OCI-LY7 (cell line): ENCODE data around the gene CEP63. TPM values are rescaled to one million over a fixed set of nuclear protein-coding genes. Genes with fewer than 3 reads are reported as not detected.

Source experiments
- BruUV-seq: library from RNA; stranded (reverse); fragments of 400-500 nt; replicated peaks from 2 replicates; lab custom pipeline; 2021; lab: Mats Ljungman, UMichigan
- CTCF ChIA-PET: fragments of 300-600 bp; sonication (Branson Sonifier 250); formaldehyde crosslinking; loops from one replicate; lab custom pipeline; 2022; ENCODE audit warnings: antibody characterized with exemption; ENCODE audit not compliant: unreplicated experiment; lab: Charles Lee
- POLR2A ChIA-PET: fragments of 300-600 bp; sonication (Branson Sonifier 250); formaldehyde crosslinking; loops from one replicate; lab custom pipeline; 2022; ENCODE audit warnings: antibody characterized with exemption; lab: Charles Lee
- DNase-seq: peaks from one replicate; pipeline ENCODE4 v3.0.0-alpha.2; 2015; ENCODE audit warnings: low spot score
- H2AFZ ChIP-seq: fragments of 200-600 bp; sonication (generic), shearing (Covaris generic); 2 replicates; pipeline ENCODE4 v1.6.1; 2014; ENCODE audit warnings: mild to moderate bottlenecking, antibody characterized with exemption, low read length, moderate library complexity
- H3K27ac ChIP-seq: fragments of 200-600 bp; sonication (generic); 2 replicates; pipeline ENCODE4 v1.5.1; 2014; ENCODE audit warnings: mixed run types, low read depth, mild to moderate bottlenecking, moderate library complexity, low read length, inconsistent platforms; ENCODE audit not compliant: poor library complexity, severe bottlenecking
- H3K36me3 ChIP-seq: fragments of 200-600 bp; sonication (generic); 2 replicates; pipeline ENCODE4 v1.6.1; 2014; ENCODE audit warnings: mild to moderate bottlenecking, antibody characterized with exemption, low read length, moderate library complexity, mixed read lengths; ENCODE audit not compliant: insufficient read depth
- H3K4me1 ChIP-seq: fragments of 200-600 bp; sonication (generic); 2 replicates; pipeline ENCODE4 v1.5.1; 2014; ENCODE audit warnings: mild to moderate bottlenecking, low read length; ENCODE audit not compliant: insufficient read depth, poor library complexity, severe bottlenecking
- H3K4me2 ChIP-seq: fragments of 200-600 bp; sonication (generic); 2 replicates; pipeline ENCODE4 v1.6.1; 2014; ENCODE audit warnings: mild to moderate bottlenecking, low read length
- H3K4me3 ChIP-seq: fragments of 200-600 bp; sonication (generic); 2 replicates; pipeline ENCODE4 v1.5.1; 2014; ENCODE audit warnings: mild to moderate bottlenecking, low read depth, low read length; ENCODE audit not compliant: poor library complexity, severe bottlenecking
- H3K79me2 ChIP-seq: fragments of 200-600 bp; sonication (generic); 2 replicates; pipeline ENCODE4 v1.6.1; 2016; ENCODE audit warnings: low read depth, mild to moderate bottlenecking, low read length, moderate library complexity, mixed read lengths; ENCODE audit not compliant: insufficient read depth
- H3K9me2 ChIP-seq: fragments of 200-600 bp; sonication (generic); 2 replicates; pipeline ENCODE4 v1.6.1; 2016; ENCODE audit warnings: mild to moderate bottlenecking, low read length, mixed read lengths; ENCODE audit not compliant: insufficient read depth
- H3K9me3 ChIP-seq: fragments of 200-600 bp; sonication (generic); 2 replicates; pipeline ENCODE4 v1.6.1; 2014; ENCODE audit warnings: mild to moderate bottlenecking, mixed run types, low read length, mixed read lengths
- H4K20me1 ChIP-seq: fragments of 200-600 bp; sonication (generic); 2 replicates; pipeline ENCODE4 v1.6.1; 2014; ENCODE audit warnings: mild to moderate bottlenecking, antibody characterized with exemption, low read length, moderate library complexity, mixed read lengths; ENCODE audit not compliant: insufficient read depth
- CTCF ChIP-seq: fragments of 200-600 bp; sonication (generic); conservative IDR thresholded peaks from 2 replicates; pipeline ENCODE4 v1.5.1; 2014; ENCODE audit warnings: mild to moderate bottlenecking, antibody characterized with exemption, low read length, moderate library complexity, mixed read lengths
- EZH2phosphoT487 ChIP-seq: fragments of 200-600 bp; sonication (generic); IDR thresholded peaks from 2 replicates; pipeline ENCODE4 v1.6.1; 2018; ENCODE audit warnings: low read depth, borderline replicate concordance, mild to moderate bottlenecking, mixed run types, antibody characterized with exemption, low read length, moderate library complexity, mixed read lengths
- intact Hi-C: fragments of 100-400 bp; cut with micrococcal nuclease; formaldehyde crosslinking; loops from one replicate; pipeline ENCODE4 v1.10.0; 2022; ENCODE audit not compliant: unreplicated experiment
- total RNA-seq, 2 experiments: library from RNA; depleted of rRNA in 1 of 2; stranded (reverse); fragments of >200 nt in 1 of 2; shearing (Covaris generic) in 1 of 2; gene quantifications; 2 replicates each; pipeline ENCODE4 v1.2.3, GENCODE V29; 2014 to 2022

The CEP63 gene
- total RNA-seq, 2 experiments from 2014 or later = 42.8 to 45.7 TPM

DNA sequence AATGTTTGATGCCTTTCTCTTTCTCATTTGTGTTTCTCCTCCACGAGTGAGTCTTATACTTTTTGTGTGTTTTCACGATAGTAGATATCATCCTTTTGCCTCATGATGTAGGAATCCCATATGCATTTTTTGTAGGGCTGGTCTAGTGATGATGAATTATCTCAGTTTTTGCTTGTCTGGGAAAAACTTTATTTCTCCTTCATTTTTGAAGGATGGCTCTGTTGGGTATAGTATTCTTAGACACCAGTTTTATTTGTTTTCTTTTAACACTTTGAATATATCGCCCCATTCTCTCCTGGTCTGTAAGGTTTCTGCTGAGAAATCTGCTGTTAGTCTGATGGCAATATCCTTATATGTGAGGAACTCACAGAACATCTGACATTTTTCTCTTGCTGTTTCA is 18.3 kb downstream of the CEP63 start:
- H2AFZ ChIP-seq = no peak overlapping the region
- no peak overlapping the region for H3K27ac ChIP-seq
- DNase-seq = no peak
- BruUV-seq = no TSS peak
- POLR2A ChIA-PET = interaction anchor here (0.8 kb wide), 1 partner anchor 26 kb away, joined by 4 read pairs; no protein-coding TSS in a partner anchor
- no peaks in the 10 kb centered on the region for H3K9me2 ChIP-seq
- intact Hi-C loops = no loop called here
- TF ChIP-seq EZH2phosphoT487 = no peak
- TF ChIP-seq CTCF = no peak
- peaks cover 41% of the 10 kb centered on the region for H3K9me3 ChIP-seq
- CTCF ChIA-PET = no interaction called here
- no peak overlapping the region for H3K4me2 ChIP-seq
- peaks cover 59% of the 10 kb centered on the region for H3K79me2 ChIP-seq
- no peaks in the 10 kb centered on the region for H4K20me1 ChIP-seq
- H3K4me3 ChIP-seq = no peak overlapping the region
- H3K4me1 ChIP-seq = no peaks in the 10 kb centered on the region
- peaks cover 95% of the 10 kb centered on the region for H3K36me3 ChIP-seq

DNA sequence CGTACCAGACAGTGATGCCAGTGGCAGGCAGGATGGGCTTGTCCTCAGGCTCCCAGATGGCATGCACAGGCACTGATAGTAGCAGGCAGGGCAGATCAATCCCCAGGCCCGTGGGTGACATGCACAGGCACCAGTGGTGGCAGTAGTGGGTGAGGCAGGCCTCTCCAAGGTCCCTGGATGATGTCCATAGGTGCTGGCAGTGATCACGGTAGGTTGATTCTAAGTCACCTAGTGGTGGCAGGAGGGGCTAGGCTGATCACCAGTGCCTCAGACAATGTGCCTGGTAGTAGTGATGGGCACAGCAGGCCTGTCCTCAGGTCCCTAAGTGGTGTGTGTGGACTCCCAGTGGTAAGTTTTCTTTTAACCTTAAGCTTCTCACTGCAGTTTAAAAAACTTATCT is 19.6 kb downstream of the CEP63 start:
- Histone ChIP-seq H3K79me2 (peaks cover 47% of the 10 kb centered on the region), H3K27ac (no peak overlapping the region), H3K4me3 (no peak overlapping the region), H4K20me1 (no peaks in the 10 kb centered on the region), H2AFZ (no peak overlapping the region), H3K4me2 (no peak overlapping the region), H3K9me2 (no peaks in the 10 kb centered on the region), H3K4me1 (no peaks in the 10 kb centered on the region), H3K36me3 (peaks cover 97% of the 10 kb centered on the region), H3K9me3 (peaks cover 39% of the 10 kb centered on the region)
- POLR2A ChIA-PET = interaction anchor here (1.0 kb wide), 1 partner anchor 1789 kb away, joined by 3 read pairs; no protein-coding TSS in a partner anchor
- DNase-seq = no peak
- intact Hi-C loops = no loop called here
- CTCF ChIA-PET = no interaction called here
- TF ChIP-seq EZH2phosphoT487 = no peak
- no peak for TF ChIP-seq CTCF
- BruUV-seq = no TSS peak

GRCh38 chr3:134511500-134511899 is 25.6 kb downstream of the CEP63 start:
- no peaks in the 10 kb centered on the region for H3K9me2 ChIP-seq
- no peak overlapping the region for H3K4me2 ChIP-seq
- H3K27ac ChIP-seq = no peak overlapping the region
- H3K36me3 ChIP-seq = peaks cover 82% of the 10 kb centered on the region
- no peaks in the 10 kb centered on the region for H4K20me1 ChIP-seq
- no peak for TF ChIP-seq EZH2phosphoT487
- TF ChIP-seq CTCF = no peak
- BruUV-seq = no TSS peak
- H3K9me3 ChIP-seq = no peaks in the 10 kb centered on the region; the same call in 1 of the 2 replicates
- DNase-seq = no peak
- H3K4me3 ChIP-seq = no peak overlapping the region
- ChIA-PET CTCF (no interaction called here), POLR2A (no interaction called here)
- no peaks in the 10 kb centered on the region for H3K79me2 ChIP-seq
- intact Hi-C loops = no loop called here
- H3K4me1 ChIP-seq = peaks cover 6% of the 10 kb centered on the region
- no peak overlapping the region for H2AFZ ChIP-seq
